ENCODE results near the gene C2orf68. TPM values are rescaled to one million over a fixed set of nuclear protein-coding genes. Genes with fewer than 3 reads are reported as not detected.

The C2orf68 gene
- polyA plus RNA-seq, 1 donor: 44.1 TPM

GRCh38 chr2:85653996-85654395 is 42.1 kb upstream of the C2orf68 start:
- Histone ChIP-seq H3K4me3 (ENCODE audit: low read length) (no peak overlapping the region), H3K36me3 (ENCODE audit: control insufficient read depth, insufficient read depth, low read length) (peaks cover 35% of the 10 kb centered on the region), H3K4me1 (ENCODE audit: control insufficient read depth, insufficient read depth, low read length) (no peaks in the 10 kb centered on the region), H3K9me3 (ENCODE audit: control insufficient read depth, low read depth, low read length) (no peaks in the 10 kb centered on the region), H3K27me3 (ENCODE audit: control insufficient read depth, insufficient read depth, low read length) (no peaks in the 10 kb centered on the region), H3K27ac (ENCODE audit: low read length) (no peak overlapping the region)
- WGBS (ENCODE audit: insufficient coverage, low lambda C conversion rate): no CpG with 5 or more reads among the region's 3 CpGs
- DNase-seq: no peak

GRCh38 chr2:85652056-85652455 is 40.2 kb upstream of the C2orf68 start:
- Histone ChIP-seq H3K4me1 (ENCODE audit: control insufficient read depth, insufficient read depth, low read length) (no peaks in the 10 kb centered on the region), H3K27me3 (ENCODE audit: control insufficient read depth, insufficient read depth, low read length) (no peaks in the 10 kb centered on the region), H3K27ac (ENCODE audit: low read length) (no peak overlapping the region), H3K9me3 (ENCODE audit: control insufficient read depth, low read depth, low read length) (no peaks in the 10 kb centered on the region), H3K4me3 (ENCODE audit: low read length) (no peak overlapping the region), H3K36me3 (ENCODE audit: control insufficient read depth, insufficient read depth, low read length) (peaks cover 54% of the 10 kb centered on the region)
- no peak for DNase-seq
- WGBS (ENCODE audit: insufficient coverage, low lambda C conversion rate): no CpG with 5 or more reads among the region's 2 CpGs

- Histone ChIP-seq H3K27ac (ENCODE audit: low read length) (no peak overlapping the region), H3K4me1 (ENCODE audit: control insufficient read depth, insufficient read depth, low read length) (no peaks in the 10 kb centered on the region), H3K9me3 (ENCODE audit: control insufficient read depth, low read depth, low read length) (no peaks in the 10 kb centered on the region), H3K27me3 (ENCODE audit: control insufficient read depth, insufficient read depth, low read length) (no peaks in the 10 kb centered on the region), H3K4me3 (ENCODE audit: low read length) (no peak overlapping the region), H3K36me3 (ENCODE audit: control insufficient read depth, insufficient read depth, low read length) (peaks cover 63% of the 10 kb centered on the region)
- DNase-seq: no peak
- WGBS (ENCODE audit: insufficient coverage, low lambda C conversion rate): 80% methylated on average over 1 of the region's 3 CpGs
These were observed 39.2 kb upstream of the C2orf68 start for GRCh38 chr2:85651097-85651496.

GRCh38 chr2:85650456-85650855 is 38.6 kb upstream of the C2orf68 start:
- no peaks in the 10 kb centered on the region for H3K9me3 ChIP-seq (ENCODE audit: control insufficient read depth, low read depth, low read length)
- no peaks in the 10 kb centered on the region for H3K4me1 ChIP-seq (ENCODE audit: control insufficient read depth, insufficient read depth, low read length)
- no CpG with 5 or more reads among the region's 4 CpGs for WGBS (ENCODE audit: insufficient coverage, low lambda C conversion rate)
- no peak for DNase-seq
- no peaks in the 10 kb centered on the region for H3K27me3 ChIP-seq (ENCODE audit: control insufficient read depth, insufficient read depth, low read length)
- H3K36me3 ChIP-seq (ENCODE audit: control insufficient read depth, insufficient read depth, low read length): peaks cover 67% of the 10 kb centered on the region
- no peak overlapping the region for H3K4me3 ChIP-seq (ENCODE audit: low read length)
- H3K27ac ChIP-seq (ENCODE audit: low read length): no peak overlapping the region

- no peaks in the 10 kb centered on the region for H3K9me3 ChIP-seq (ENCODE audit: control insufficient read depth, low read depth, low read length)
- peaks cover 76% of the 10 kb centered on the region for H3K36me3 ChIP-seq (ENCODE audit: control insufficient read depth, insufficient read depth, low read length)
- no peaks in the 10 kb centered on the region for H3K4me1 ChIP-seq (ENCODE audit: control insufficient read depth, insufficient read depth, low read length)
- H3K27me3 ChIP-seq (ENCODE audit: control insufficient read depth, insufficient read depth, low read length): no peaks in the 10 kb centered on the region
- H3K27ac ChIP-seq (ENCODE audit: low read length): no peak overlapping the region
- no peak for DNase-seq
- no peak overlapping the region for H3K4me3 ChIP-seq (ENCODE audit: low read length)
- 93% methylated on average over 3 of the region's 9 CpGs for WGBS (ENCODE audit: insufficient coverage, low lambda C conversion rate)
These were observed 37.6 kb upstream of the C2orf68 start for GRCh38 chr2:85649201-85650190.

GRCh38 chr2:85648619-85649018 is 36.8 kb upstream of the C2orf68 start:
- H3K4me1 ChIP-seq (ENCODE audit: control insufficient read depth, insufficient read depth, low read length): no peaks in the 10 kb centered on the region
- peaks cover 79% of the 10 kb centered on the region for H3K36me3 ChIP-seq (ENCODE audit: control insufficient read depth, insufficient read depth, low read length)
- no peak overlapping the region for H3K4me3 ChIP-seq (ENCODE audit: low read length)
- no peaks in the 10 kb centered on the region for H3K9me3 ChIP-seq (ENCODE audit: control insufficient read depth, low read depth, low read length)
- DNase-seq: no peak
- no peak overlapping the region for H3K27ac ChIP-seq (ENCODE audit: low read length)
- 50% methylated on average over 1 of the region's 2 CpGs for WGBS (ENCODE audit: insufficient coverage, low lambda C conversion rate)
- H3K27me3 ChIP-seq (ENCODE audit: control insufficient read depth, insufficient read depth, low read length): no peaks in the 10 kb centered on the region

- DNase-seq: no peak
- 93% methylated on average over 5 of the region's 10 CpGs for WGBS (ENCODE audit: insufficient coverage, low lambda C conversion rate)
- Histone ChIP-seq H3K27me3 (ENCODE audit: control insufficient read depth, insufficient read depth, low read length) (no peaks in the 10 kb centered on the region), H3K36me3 (ENCODE audit: control insufficient read depth, insufficient read depth, low read length) (peaks cover 81% of the 10 kb centered on the region), H3K9me3 (ENCODE audit: control insufficient read depth, low read depth, low read length) (no peaks in the 10 kb centered on the region), H3K4me3 (ENCODE audit: low read length) (no peak overlapping the region), H3K4me1 (ENCODE audit: control insufficient read depth, insufficient read depth, low read length) (no peaks in the 10 kb centered on the region), H3K27ac (ENCODE audit: low read length) (no peak overlapping the region)
These were observed 36.1 kb upstream of the C2orf68 start for GRCh38 chr2:85647823-85648526.

- no CpG with 5 or more reads among the region's 2 CpGs for WGBS (ENCODE audit: insufficient coverage, low lambda C conversion rate)
These were observed 34.3 kb upstream of the C2orf68 start for GRCh38 chr2:85646166-85646565.

GRCh38 chr2:85644909-85645308 is 33.0 kb upstream of the C2orf68 start:
- Histone ChIP-seq H3K36me3 (ENCODE audit: control insufficient read depth, insufficient read depth, low read length) (peaks cover 92% of the 10 kb centered on the region), H3K4me3 (ENCODE audit: low read length) (no peak overlapping the region), H3K9me3 (ENCODE audit: control insufficient read depth, low read depth, low read length) (no peaks in the 10 kb centered on the region), H3K27me3 (ENCODE audit: control insufficient read depth, insufficient read depth, low read length) (no peaks in the 10 kb centered on the region), H3K27ac (ENCODE audit: low read length) (no peak overlapping the region), H3K4me1 (ENCODE audit: control insufficient read depth, insufficient read depth, low read length) (no peaks in the 10 kb centered on the region)
- WGBS (ENCODE audit: insufficient coverage, low lambda C conversion rate): 80% methylated on average over 1 of the region's 8 CpGs
- no peak for DNase-seq

More at GRCh38 chr2:85646166-85646565, 34.3 kb upstream of the C2orf68 start:
- Histone ChIP-seq H3K4me1 (ENCODE audit: control insufficient read depth, insufficient read depth, low read length) (no peaks in the 10 kb centered on the region), H3K36me3 (ENCODE audit: control insufficient read depth, insufficient read depth, low read length) (peaks cover 90% of the 10 kb centered on the region), H3K27me3 (ENCODE audit: control insufficient read depth, insufficient read depth, low read length) (no peaks in the 10 kb centered on the region), H3K9me3 (ENCODE audit: control insufficient read depth, low read depth, low read length) (no peaks in the 10 kb centered on the region), H3K27ac (ENCODE audit: low read length) (no peak overlapping the region), H3K4me3 (ENCODE audit: low read length) (no peak overlapping the region)
- DNase-seq: no peak

- Histone ChIP-seq H3K4me1 (ENCODE audit: control insufficient read depth, insufficient read depth, low read length) (no peaks in the 10 kb centered on the region), H3K27ac (ENCODE audit: low read length) (no peak overlapping the region), H3K9me3 (ENCODE audit: control insufficient read depth, low read depth, low read length) (no peaks in the 10 kb centered on the region), H3K27me3 (ENCODE audit: control insufficient read depth, insufficient read depth, low read length) (no peaks in the 10 kb centered on the region), H3K4me3 (ENCODE audit: low read length) (no peak overlapping the region), H3K36me3 (ENCODE audit: control insufficient read depth, insufficient read depth, low read length) (peaks cover 93% of the 10 kb centered on the region)
- WGBS (ENCODE audit: insufficient coverage, low lambda C conversion rate): no CpG with 5 or more reads among the region's 3 CpGs
- no peak for DNase-seq
These were observed 30.9 kb upstream of the C2orf68 start for GRCh38 chr2:85642725-85643124.

Data from large intestine (tissue), 3 donors.